LNCAP (cell line): ENCODE measurements around the gene ALKBH4.

ENCODE experiments used
- TF ChIP-seq, protein P1 (sequence below): fragments of 450-650 bp; IDR thresholded peaks from 2 replicates; pipeline ENCODE4 v1.5.1; 2017; ENCODE audit warnings: mild to moderate bottlenecking

Gene ALKBH4

DNA sequence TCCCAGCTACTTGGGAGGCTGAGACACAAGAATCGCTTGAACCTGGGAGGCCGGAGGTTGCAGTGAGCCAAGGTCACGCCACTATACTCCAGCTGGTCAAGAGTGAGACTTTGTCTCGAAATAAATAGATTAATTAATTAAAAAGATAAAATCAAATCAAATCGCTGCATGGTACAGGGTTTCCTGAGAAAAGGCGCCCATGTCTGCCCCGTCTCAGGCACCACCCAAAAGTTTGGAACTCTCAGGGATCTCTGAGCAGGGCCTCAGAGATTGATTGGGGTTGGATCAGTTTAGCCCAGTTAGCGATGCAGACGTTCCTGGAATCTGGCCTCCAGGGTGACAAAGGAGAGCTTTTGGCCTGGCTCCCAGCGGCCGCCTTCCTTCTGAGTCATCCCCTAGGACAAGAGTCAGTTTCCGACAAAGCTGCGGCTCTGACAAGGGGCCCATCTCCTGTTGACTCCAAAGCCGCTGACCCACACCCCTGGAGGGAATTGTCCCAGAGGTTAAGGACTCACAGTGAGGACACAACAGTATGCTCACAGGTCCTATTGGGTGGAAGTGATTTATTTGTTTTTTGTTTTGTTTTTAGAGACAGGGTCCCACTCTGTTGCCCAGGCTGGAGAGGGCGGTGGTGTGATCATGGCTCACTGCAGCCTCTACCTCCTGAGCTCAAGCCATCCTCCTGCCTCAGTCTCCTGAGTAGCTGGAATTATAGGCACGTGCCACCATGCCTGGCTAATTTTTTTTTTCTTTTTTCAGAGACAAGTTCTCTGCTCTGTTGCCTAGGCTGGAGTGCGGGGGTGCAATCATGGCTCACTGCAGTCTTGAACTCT, 24.5 kb downstream of the ALKBH4 start:
- TF ChIP-seq, protein P1, sequence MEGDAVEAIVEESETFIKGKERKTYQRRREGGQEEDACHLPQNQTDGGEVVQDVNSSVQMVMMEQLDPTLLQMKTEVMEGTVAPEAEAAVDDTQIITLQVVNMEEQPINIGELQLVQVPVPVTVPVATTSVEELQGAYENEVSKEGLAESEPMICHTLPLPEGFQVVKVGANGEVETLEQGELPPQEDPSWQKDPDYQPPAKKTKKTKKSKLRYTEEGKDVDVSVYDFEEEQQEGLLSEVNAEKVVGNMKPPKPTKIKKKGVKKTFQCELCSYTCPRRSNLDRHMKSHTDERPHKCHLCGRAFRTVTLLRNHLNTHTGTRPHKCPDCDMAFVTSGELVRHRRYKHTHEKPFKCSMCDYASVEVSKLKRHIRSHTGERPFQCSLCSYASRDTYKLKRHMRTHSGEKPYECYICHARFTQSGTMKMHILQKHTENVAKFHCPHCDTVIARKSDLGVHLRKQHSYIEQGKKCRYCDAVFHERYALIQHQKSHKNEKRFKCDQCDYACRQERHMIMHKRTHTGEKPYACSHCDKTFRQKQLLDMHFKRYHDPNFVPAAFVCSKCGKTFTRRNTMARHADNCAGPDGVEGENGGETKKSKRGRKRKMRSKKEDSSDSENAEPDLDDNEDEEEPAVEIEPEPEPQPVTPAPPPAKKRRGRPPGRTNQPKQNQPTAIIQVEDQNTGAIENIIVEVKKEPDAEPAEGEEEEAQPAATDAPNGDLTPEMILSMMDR, result no peak

DNA sequence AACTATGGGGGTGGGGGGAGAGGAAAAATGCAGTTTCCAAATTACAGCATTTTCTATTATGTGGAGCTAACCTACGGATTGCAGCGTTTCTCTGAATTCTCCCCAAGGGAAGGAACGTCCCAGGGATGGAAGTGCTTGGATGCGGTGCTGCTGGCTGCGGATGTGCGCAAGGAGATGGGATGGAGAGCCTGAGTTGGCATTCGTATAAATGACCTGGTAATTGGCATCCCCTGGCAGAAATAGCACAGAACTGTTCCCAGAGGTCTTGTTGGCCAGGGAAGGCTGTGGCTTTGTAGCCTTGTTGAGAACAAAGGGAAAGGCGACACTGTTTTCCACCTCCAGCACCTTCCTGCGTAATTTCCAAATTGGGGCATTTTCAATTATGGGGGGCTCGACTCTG, 28.5 kb downstream of the ALKBH4 start:
- TF ChIP-seq, protein P1, result no peak

DNA sequence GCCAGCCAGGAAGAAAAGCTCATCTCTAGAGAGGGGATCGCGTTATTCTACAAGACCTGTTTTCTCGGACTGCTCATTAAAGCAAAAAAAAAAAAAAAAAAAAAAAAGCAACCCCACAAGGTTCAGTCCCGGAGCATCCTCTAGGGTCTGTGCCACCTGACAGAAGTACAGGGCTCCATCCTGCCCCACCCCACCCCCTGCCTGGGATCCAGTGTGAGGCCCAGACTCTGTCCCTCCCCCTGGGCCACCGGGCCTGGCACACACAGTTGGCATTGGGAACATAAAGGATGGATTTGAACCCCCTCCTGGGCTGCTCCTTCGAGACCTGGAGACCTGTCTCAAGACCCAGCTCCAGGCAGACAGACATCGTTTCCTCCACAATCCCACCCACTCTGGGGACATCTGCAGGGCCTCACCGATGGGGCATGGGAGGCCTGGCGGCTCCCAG, 30.6 kb downstream of the ALKBH4 start:
- TF ChIP-seq, protein P1, result no peak

DNA sequence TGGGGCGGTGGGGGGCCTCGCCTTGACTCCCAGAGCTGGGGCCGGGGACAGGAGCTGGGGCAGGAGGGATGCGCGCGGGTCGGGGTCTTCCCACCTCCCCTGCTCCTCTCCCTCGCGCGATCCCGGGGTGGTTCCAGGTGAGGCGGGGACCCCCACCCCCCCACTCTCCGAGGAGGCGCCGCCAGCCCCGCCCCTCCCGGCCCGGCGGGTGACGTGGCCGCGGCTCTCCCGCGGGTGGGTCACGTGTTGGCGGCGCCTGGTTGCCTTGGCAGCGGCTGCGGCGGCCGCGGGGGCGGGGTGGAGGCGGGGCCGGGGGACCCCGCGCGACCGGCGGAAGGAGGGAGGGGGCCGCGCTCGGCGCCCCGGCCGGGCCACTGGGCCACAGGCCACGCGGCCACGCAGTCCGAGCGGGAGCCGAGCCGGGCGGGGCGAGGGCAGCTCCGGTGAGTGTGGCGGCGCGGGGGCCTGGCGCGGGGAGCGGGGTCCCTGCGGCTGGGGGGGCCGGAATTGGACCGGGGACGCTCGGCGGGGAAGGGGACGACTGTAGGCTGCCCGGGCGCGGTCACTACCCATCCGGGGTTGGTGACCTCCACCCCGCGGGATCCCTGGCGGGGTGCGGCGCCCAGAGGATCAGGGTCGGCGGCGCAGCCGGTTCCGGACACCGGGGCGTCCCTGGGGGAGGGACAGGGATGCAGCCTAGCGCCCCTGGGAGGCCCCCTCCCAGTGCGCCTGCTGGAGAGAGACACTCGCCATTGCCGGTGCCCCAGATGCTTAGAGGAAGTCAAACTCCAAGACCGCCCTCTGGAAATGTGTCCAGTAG, 31.2 kb downstream of the ALKBH4 start, which contains the start of gene ORAI2:
Gene ORAI2 (plus strand): TSS at position 357 of the 820 bp plus-strand sequence. CDS start 5,382 bp downstream, outside the sequence.
- TF ChIP-seq, protein P1, result no peak

DNA sequence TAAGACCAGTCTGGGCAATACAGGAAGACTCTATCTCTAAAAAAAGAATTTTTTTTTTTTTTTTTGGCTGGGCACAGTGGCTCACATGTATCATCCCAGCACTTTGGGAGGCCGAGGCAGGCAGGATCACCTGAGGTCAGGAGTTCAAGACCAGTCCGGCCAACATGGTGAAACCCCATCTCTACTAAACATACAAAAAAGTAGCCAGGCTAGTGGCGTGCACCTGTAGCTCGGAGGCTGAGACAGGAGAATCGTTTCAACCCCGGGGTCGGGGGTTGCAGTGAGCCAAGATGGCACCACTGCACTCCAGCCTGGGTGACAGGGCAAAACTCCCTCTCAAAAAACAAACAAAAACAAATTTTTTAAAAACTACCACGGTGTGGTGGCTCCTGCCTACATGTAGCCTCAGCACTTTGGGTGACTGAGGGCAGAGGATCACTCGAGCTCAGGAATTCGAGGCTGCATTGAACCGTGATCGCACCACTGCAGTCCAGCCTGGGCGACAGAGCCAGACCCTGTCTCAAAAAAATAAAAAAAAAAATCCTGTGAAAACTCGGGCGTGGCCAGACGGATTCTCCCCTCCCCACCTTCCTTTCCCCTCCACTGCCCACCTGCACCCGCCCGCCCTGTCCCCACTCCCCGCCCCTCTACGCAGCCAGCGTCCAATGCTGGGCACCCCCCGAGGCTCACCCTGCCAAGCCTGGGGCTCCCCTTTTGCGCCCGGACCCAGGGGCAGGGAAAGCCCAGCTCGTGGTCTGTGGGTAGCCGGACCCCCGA, 32.0 kb downstream of the ALKBH4 start:
- TF ChIP-seq, protein P1, result no peak

DNA sequence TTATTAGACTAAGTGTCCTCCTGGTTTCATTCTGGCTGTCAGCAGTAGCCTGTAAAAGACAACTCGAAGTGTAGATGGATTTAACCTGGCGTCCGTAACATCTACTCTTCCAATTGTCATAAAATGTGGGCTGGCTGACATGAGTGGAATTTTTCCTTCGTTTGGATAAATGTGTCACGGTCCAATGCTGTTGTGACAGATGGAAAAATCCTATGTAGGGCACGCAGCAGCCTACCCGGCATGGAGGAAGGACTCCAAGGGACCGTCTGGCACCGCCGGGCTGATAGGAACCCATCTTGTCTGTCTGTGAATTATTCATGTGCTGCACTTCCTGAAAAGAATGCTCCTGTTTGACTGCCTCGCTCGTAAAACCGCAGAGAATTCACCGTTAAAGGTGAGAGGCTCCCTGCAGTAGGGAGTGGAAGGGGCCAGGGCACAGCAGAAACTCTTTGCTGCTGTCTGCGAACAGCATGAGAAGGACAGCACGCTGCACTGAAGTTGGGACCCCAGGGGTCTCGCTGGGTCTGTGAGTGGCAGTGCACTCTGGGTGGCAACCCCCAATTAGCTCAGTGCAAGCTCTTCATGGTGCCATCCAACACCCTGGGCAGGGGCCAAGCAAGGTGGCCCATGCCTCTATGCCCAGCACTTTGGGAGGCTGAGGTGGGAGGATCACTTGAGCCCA, 32.9 kb downstream of the ALKBH4 start:
- TF ChIP-seq, protein P1, result no peak
